ENCODE data around the gene HABP2. TPM values are rescaled to one million over a fixed set of nuclear protein-coding genes. Genes with fewer than 3 reads are reported as not detected.

Gene HABP2
- total RNA-seq, 1 donor from 2014 or later = 0.11 TPM

- Mint-ChIP-seq H3K27me3 (ENCODE audit: unreplicated experiment) (peaks cover 28% of the 10 kb centered on the region), H3K36me3 (ENCODE audit: unreplicated experiment) (no peaks in the 10 kb centered on the region), H3K9me3 (ENCODE audit: unreplicated experiment) (no peaks in the 10 kb centered on the region), H3K4me3 (ENCODE audit: unreplicated experiment) (no peak overlapping the region), H3K4me1 (ENCODE audit: unreplicated experiment) (no peaks in the 10 kb centered on the region), H3K27ac (ENCODE audit: unreplicated experiment) (no peak overlapping the region)
- no peak for DNase-seq (ENCODE audit: extremely low spot score, unreplicated experiment)
- TF ChIP-seq CTCF (IDR thresholded peaks at IDR 0.05) = no peak
Observed at GRCh38 chr10:113557903-113558321, 5.1 kb downstream of the HABP2 start.

- Mint-ChIP-seq H3K27ac (ENCODE audit: unreplicated experiment) (no peak overlapping the region), H3K36me3 (ENCODE audit: unreplicated experiment) (no peaks in the 10 kb centered on the region), H3K9me3 (ENCODE audit: unreplicated experiment) (no peaks in the 10 kb centered on the region), H3K27me3 (ENCODE audit: unreplicated experiment) (peaks cover 26% of the 10 kb centered on the region), H3K4me1 (ENCODE audit: unreplicated experiment) (peaks cover 2% of the 10 kb centered on the region), H3K4me3 (ENCODE audit: unreplicated experiment) (no peak overlapping the region)
- TF ChIP-seq CTCF (IDR thresholded peaks at IDR 0.05) = no peak
- DNase-seq (ENCODE audit: extremely low spot score, unreplicated experiment) = no peak
Observed at GRCh38 chr10:113560071-113560470, 7.2 kb downstream of the HABP2 start.

GRCh38 chr10:113561214-113561613 lies 8.4 kb downstream of the HABP2 start:
- no peak for TF ChIP-seq CTCF (IDR thresholded peaks at IDR 0.05)
- Mint-ChIP-seq H3K36me3 (ENCODE audit: unreplicated experiment) (no peaks in the 10 kb centered on the region), H3K27me3 (ENCODE audit: unreplicated experiment) (peaks cover 22% of the 10 kb centered on the region), H3K4me1 (ENCODE audit: unreplicated experiment) (peaks cover 3% of the 10 kb centered on the region), H3K27ac (ENCODE audit: unreplicated experiment) (no peak overlapping the region), H3K9me3 (ENCODE audit: unreplicated experiment) (no peaks in the 10 kb centered on the region), H3K4me3 (ENCODE audit: unreplicated experiment) (no peak overlapping the region)
- no peak for DNase-seq (ENCODE audit: extremely low spot score, unreplicated experiment)

GRCh38 chr10:113562069-113562468 lies 9.2 kb downstream of the HABP2 start:
- no peak overlapping the region for H3K4me3 Mint-ChIP-seq (ENCODE audit: unreplicated experiment)
- H3K27ac Mint-ChIP-seq (ENCODE audit: unreplicated experiment) = no peak overlapping the region
- no peak for DNase-seq (ENCODE audit: extremely low spot score, unreplicated experiment)
- H3K4me1 Mint-ChIP-seq (ENCODE audit: unreplicated experiment) = peaks cover 3% of the 10 kb centered on the region
- no peaks in the 10 kb centered on the region for H3K36me3 Mint-ChIP-seq (ENCODE audit: unreplicated experiment)
- H3K27me3 Mint-ChIP-seq (ENCODE audit: unreplicated experiment) = peaks cover 27% of the 10 kb centered on the region
- TF ChIP-seq CTCF (IDR thresholded peaks at IDR 0.05) = no peak
- H3K9me3 Mint-ChIP-seq (ENCODE audit: unreplicated experiment) = no peaks in the 10 kb centered on the region

GRCh38 chr10:113562704-113563103 lies 9.9 kb downstream of the HABP2 start:
- DNase-seq (ENCODE audit: extremely low spot score, unreplicated experiment) = no peak
- Mint-ChIP-seq H3K27ac (ENCODE audit: unreplicated experiment) (no peak overlapping the region), H3K4me3 (ENCODE audit: unreplicated experiment) (no peak overlapping the region), H3K4me1 (ENCODE audit: unreplicated experiment) (peaks cover 3% of the 10 kb centered on the region), H3K9me3 (ENCODE audit: unreplicated experiment) (no peaks in the 10 kb centered on the region), H3K27me3 (ENCODE audit: unreplicated experiment) (peaks cover 22% of the 10 kb centered on the region), H3K36me3 (ENCODE audit: unreplicated experiment) (no peaks in the 10 kb centered on the region)
- TF ChIP-seq CTCF (IDR thresholded peaks at IDR 0.05) = no peak
